Ovary (tissue), 9 donors: Measurements from ENCODE around the gene ARPC2. TPM values are rescaled to one million over a fixed set of nuclear protein-coding genes. Genes with fewer than 3 reads are reported as not detected.

Experiments
- DNase-seq, 5 donors: peaks; one replicate each; pipeline ENCODE4 v3.0.0-alpha.2; 2019 to 2020
- H3K27ac ChIP-seq, 2 donors: fragments of 200-600 bp; one replicate each; pipeline versions ENCODE4 v1.5.1 to v1.8.0; 2019 to 2022
- H3K27me3 ChIP-seq: fragments of 200-600 bp; one replicate; pipeline ENCODE4 v1.8.0; 2022
- H3K36me3 ChIP-seq: fragments of 200-600 bp; sonication (generic); one replicate; pipeline ENCODE4 v1.5.1; 2019
- H3K4me1 ChIP-seq: one replicate; pipeline ENCODE4 v1.8.1; 2013; ENCODE audit warnings: mild to moderate bottlenecking, moderate library complexity; ENCODE audit not compliant: insufficient read depth
- H3K4me3 ChIP-seq: fragments of 200-600 bp; sonication (generic); one replicate; pipeline ENCODE4 v1.5.1; 2017
- H3K9me3 ChIP-seq, 2 donors: fragments of 200-600 bp in 1 of 2; sonication (generic) in 1 of 2; one replicate each; pipeline versions ENCODE4 v1.5.1 to v1.8.1; 2013 to 2019; ENCODE audit warnings: mild to moderate bottlenecking in 1 of 2, moderate library complexity in 1 of 2
- CTCF ChIP-seq, 3 donors: fragments of 450-650 bp in 2 of 3; fragments of 200-600 bp in 1 of 3; IDR thresholded peaks; one replicate each; pipeline versions ENCODE4 v1.5.1 to v1.8.0; 2016 to 2022; ENCODE audit warnings: antibody characterized with exemption in 3 of 3, mild to moderate bottlenecking in 1 of 3
- EP300 ChIP-seq: sonication (generic); formaldehyde crosslinking; IDR thresholded peaks from one replicate; pipeline ENCODE4 v1.6.1; 2017; ENCODE audit warnings: antibody characterized with exemption
- POLR2A ChIP-seq: fragments of 450-650 bp; IDR thresholded peaks from one replicate; pipeline ENCODE4 v1.6.1; 2017; ENCODE audit warnings: antibody characterized with exemption, mild to moderate bottlenecking, moderate library complexity
- WGBS, 3 donors: extraction: QIAGEN DNeasy Blood & Tissue Kit in 1 of 3; methylation state at CpG; one replicate each; pipeline versions ENCODE4 v1.1.5 to v1.1.7; 2013 to 2017; 5-methylcytosine and 5-hydroxymethylcytosine counted together
- intact Hi-C, 4 donors: fragments of 100-400 bp; cut with DNase I; formaldehyde crosslinking; loops; one replicate each; pipeline versions ENCODE4 v1.11.0 to v1.15.1; 2022 to 2023
- polyA plus RNA-seq, 2 donors: library from polyadenylated mRNA; stranded (reverse); fragments of 200-250 nt in 1 of 2; fragments of 350-450 nt in 1 of 2; fragmentation: Illumina TruSeq in 1 of 2; extraction: RNeasy Lipid Tissue Mini Kit (QIAGEN cat#74804) in 1 of 2; gene quantifications; one replicate each; pipeline ENCODE4 v1.2.3, GENCODE V29; 2013 to 2014
- total RNA-seq, 7 donors: library from RNA; depleted of rRNA in 2 of 7; stranded (reverse); fragments of >200 nt in 2 of 7; fragmentation: NEBNext Ultra II Directional in 3 of 7; extraction: Animal tissue kit (Norgen Biotek cat#: 25700) in 3 of 7; gene quantifications; one replicate each; pipeline versions ENCODE4 v1.1.0 to v1.2.4, GENCODE V29; 2016 to 2023
- donor health status: DM: no; HTN: no; CAD: no; lungs with moderate emphysema.
- donor health status: DM: no; HTN: no; CAD: no.
- donor health status: Bipolar disorder and iron deficiency.
- donor health status: DM: yes; HTN: yes; CAD: no.
- donor health status: DM: no; HTN: no; CAD: no.
- donor health status: DM: yes; HTN: yes; CAD: no.

Gene ARPC2
- total and polyA plus RNA-seq, 9 donors, result 135 to 357 (median 170) TPM

- no peak for DNase-seq
- intact Hi-C loops, result no loop called here
- Histone ChIP-seq H3K27me3 (no peaks in the 10 kb centered on the region), H3K36me3 (no peaks in the 10 kb centered on the region), H3K27ac (no peak overlapping the region), H3K4me1 (no peaks in the 10 kb centered on the region), H3K9me3 (no peaks in the 10 kb centered on the region), H3K4me3 (no peak overlapping the region)
- TF ChIP-seq POLR2A, result no peak
- TF ChIP-seq EP300, result no peak
- no peak for TF ChIP-seq CTCF (IDR thresholded peaks at IDR 0.05)
- WGBS, 3 donors, result 81 to 84% (median 84%) methylated on average over 4 of the region's 4 CpGs
Observed at GRCh38 chr2:218196974-218197373, 20.0 kb upstream of the ARPC2 start.

- Histone ChIP-seq H3K4me3 (no peak overlapping the region), H3K4me1 (no peaks in the 10 kb centered on the region), H3K9me3 (no peaks in the 10 kb centered on the region), H3K27me3 (no peaks in the 10 kb centered on the region), H3K27ac (no peak overlapping the region), H3K36me3 (no peaks in the 10 kb centered on the region)
- WGBS, 3 donors, result 81 to 92% (median 88%) methylated on average over 3 of the region's 3 CpGs
- intact Hi-C loops, result no loop called here
- TF ChIP-seq POLR2A (no peak), CTCF (IDR thresholded peaks at IDR 0.05) (no peak), EP300 (no peak)
- DNase-seq, result no peak
Observed at GRCh38 chr2:218202266-218202665, 14.7 kb upstream of the ARPC2 start.

- H3K27me3 ChIP-seq, result no peaks in the 10 kb centered on the region
- 94 to 99% (median 96%) methylated on average over 3 of the region's 3 CpGs for WGBS, 3 donors
- intact Hi-C loops, result no loop called here
- TF ChIP-seq EP300, result no peak
- TF ChIP-seq CTCF (IDR thresholded peaks at IDR 0.05), result no peak
- no peak for TF ChIP-seq POLR2A
- no peak overlapping the region for H3K4me3 ChIP-seq
- no peaks in the 10 kb centered on the region for H3K4me1 ChIP-seq
- DNase-seq, result no peak
- H3K36me3 ChIP-seq, result no peaks in the 10 kb centered on the region
- no peak overlapping the region for H3K27ac ChIP-seq
- no peaks in the 10 kb centered on the region for H3K9me3 ChIP-seq
Observed at GRCh38 chr2:218209078-218209477, 7.9 kb upstream of the ARPC2 start.

- 89 to 94% (median 89%) methylated on average over 1 of the region's 1 CpG for WGBS, 3 donors
- Histone ChIP-seq H3K36me3 (no peaks in the 10 kb centered on the region), H3K9me3 (no peaks in the 10 kb centered on the region), H3K27me3 (no peaks in the 10 kb centered on the region), H3K4me1 (no peaks in the 10 kb centered on the region), H3K27ac (no peak overlapping the region), H3K4me3 (no peak overlapping the region)
- no peak for TF ChIP-seq CTCF (IDR thresholded peaks at IDR 0.05)
- intact Hi-C loops, result no loop called here
- no peak for DNase-seq
Observed at GRCh38 chr2:218214116-218214515, 2.9 kb upstream of the ARPC2 start.

GRCh38 chr2:218216336-218216673 is 684 bp upstream of the ARPC2 start:
- Histone ChIP-seq H3K27me3 (no peaks in the 10 kb centered on the region), H3K9me3 (no peaks in the 10 kb centered on the region), H3K4me1 (peaks cover 8% of the 10 kb centered on the region), H3K36me3 (no peaks in the 10 kb centered on the region), H3K27ac (peak overlapping the region; percentile 72 to 90), H3K4me3 (peak overlapping the region; percentile 81)
- no peak for TF ChIP-seq CTCF (IDR thresholded peaks at IDR 0.05)
- no peak for TF ChIP-seq EP300
- TF ChIP-seq POLR2A, result no peak
- 9 to 15% (median 13%) methylated on average over 9 of the region's 9 CpGs for WGBS, 3 donors
- intact Hi-C loops, result loop anchor here in 2 of 4 donors (5.0 kb wide), 2 partner anchors 46 to 51 kb away; partner anchors contain the start of gene GPBAR1 (in 1 of the 2)
- peak; percentile 40 to 69 (median 52) for DNase-seq
